Fibroblast of lung (primary cell): Measurements from ENCODE around the gene PPA1.

Experiments
- EZH2 ChIP-seq: IDR thresholded peaks from 2 replicates; pipeline ENCODE4 v1.5.1; 2012; ENCODE audit warnings: low read length, control low read depth, mild to moderate bottlenecking; ENCODE audit errors: missing control alignments
- TF ChIP-seq, protein P1 (sequence below), 2 donors: IDR thresholded peaks in 1 of 2; conservative IDR thresholded peaks in 1 of 2; 1 replicate in 1 of 2; 2 replicates in 1 of 2; pipeline ENCODE4 v1.5.1; 2011 to 2012; ENCODE audit warnings: low read length in 2 of 2, control low read depth in 1 of 2, inconsistent platforms in 1 of 2, low read depth in 1 of 2, mild to moderate bottlenecking in 1 of 2

DNA sequence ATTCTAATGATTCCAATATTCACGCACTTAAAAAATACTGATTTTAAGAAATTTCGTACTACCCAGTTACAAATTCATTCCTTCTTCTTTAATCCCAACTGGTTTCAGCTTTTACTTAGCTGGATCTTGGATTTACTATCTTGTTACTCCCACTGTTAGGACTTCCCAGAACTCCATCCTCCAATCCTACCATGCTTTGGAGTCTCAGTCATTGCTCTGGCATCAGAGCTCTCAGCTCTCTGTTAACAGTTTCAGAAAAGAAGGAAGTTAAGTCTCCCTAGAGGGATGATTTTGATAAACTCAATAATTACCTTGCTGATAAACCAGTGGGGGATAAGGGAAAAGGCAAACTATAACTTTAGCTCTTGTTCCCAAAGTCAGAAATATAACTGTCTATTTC lies 9.5 kb downstream of the PPA1 start:
- TF ChIP-seq, protein P1, sequence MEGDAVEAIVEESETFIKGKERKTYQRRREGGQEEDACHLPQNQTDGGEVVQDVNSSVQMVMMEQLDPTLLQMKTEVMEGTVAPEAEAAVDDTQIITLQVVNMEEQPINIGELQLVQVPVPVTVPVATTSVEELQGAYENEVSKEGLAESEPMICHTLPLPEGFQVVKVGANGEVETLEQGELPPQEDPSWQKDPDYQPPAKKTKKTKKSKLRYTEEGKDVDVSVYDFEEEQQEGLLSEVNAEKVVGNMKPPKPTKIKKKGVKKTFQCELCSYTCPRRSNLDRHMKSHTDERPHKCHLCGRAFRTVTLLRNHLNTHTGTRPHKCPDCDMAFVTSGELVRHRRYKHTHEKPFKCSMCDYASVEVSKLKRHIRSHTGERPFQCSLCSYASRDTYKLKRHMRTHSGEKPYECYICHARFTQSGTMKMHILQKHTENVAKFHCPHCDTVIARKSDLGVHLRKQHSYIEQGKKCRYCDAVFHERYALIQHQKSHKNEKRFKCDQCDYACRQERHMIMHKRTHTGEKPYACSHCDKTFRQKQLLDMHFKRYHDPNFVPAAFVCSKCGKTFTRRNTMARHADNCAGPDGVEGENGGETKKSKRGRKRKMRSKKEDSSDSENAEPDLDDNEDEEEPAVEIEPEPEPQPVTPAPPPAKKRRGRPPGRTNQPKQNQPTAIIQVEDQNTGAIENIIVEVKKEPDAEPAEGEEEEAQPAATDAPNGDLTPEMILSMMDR (conservative IDR thresholded peaks at IDR 0.05 in 1 of 2, IDR thresholded peaks at IDR 0.05 in 1 of 2; ENCODE audit: low read depth in 1 of 2, low read length in 2 of 2) = no peak
- TF ChIP-seq EZH2 = no peak
